GM18499 (cell line): Measurements from ENCODE around the gene PRRT2.
"Not testable (repeated sequence)": the region's sequence is repeated elsewhere in the genome, so short reads cannot be mapped to it uniquely, and the experiment has no call there.

Source experiments
- ATAC-seq: cut with Tn5 transposase; IDR thresholded peaks from one replicate; pipeline ENCODE4 v1.9.1; 2021; ENCODE audit warnings: moderate number of reproducible peaks; ENCODE audit not compliant: insufficient read depth, unreplicated experiment

PRRT2 gene

GRCh38 chr16:29825145-29826044 lies 13.4 kb downstream of the PRRT2 start:
- no peak for ATAC-seq

GRCh38 chr16:29826342-29826695 lies 14.3 kb downstream of the PRRT2 start:
- no peak for ATAC-seq

DNA sequence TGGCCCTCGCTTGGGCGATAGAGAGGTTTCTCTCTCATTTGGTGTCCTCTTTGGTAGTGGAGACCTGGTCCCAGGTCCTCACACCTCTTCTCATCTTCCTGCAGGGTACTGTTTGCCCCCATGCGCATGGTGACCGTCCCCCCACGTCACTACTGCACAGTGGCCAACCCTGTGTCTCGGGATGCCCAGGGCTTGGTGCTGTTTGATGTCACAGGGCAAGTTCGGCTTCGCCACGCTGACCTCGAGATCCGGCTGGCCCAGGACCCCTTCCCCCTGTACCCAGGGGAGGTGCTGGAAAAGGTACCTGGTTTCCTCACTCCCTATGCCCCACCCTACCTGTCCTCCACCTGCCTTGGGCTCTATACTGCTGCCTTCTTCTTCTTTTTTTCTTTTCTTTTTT lies 18.8 kb downstream of the PRRT2 start:
- no peak for ATAC-seq

DNA sequence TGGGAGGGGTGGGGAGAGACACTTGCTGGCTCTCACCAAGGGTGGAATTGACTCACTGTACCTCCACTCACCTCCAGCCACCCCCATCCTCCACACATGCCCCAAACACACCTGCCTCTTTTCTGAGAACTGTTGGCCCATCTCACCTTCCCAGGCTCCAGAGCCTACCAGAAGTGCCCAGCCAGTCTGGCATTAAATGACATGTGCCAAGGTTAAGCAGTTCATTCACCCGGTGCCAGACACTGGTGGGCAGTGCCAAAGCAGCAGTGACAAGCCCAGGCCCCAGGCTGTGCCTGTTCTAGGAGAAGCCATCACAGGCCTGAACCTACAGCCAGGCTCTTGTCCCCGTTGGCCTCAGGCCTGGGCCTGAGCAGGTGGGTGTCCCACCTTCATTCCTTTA lies 19.5 kb downstream of the PRRT2 start:
- ATAC-seq, result no peak

DNA sequence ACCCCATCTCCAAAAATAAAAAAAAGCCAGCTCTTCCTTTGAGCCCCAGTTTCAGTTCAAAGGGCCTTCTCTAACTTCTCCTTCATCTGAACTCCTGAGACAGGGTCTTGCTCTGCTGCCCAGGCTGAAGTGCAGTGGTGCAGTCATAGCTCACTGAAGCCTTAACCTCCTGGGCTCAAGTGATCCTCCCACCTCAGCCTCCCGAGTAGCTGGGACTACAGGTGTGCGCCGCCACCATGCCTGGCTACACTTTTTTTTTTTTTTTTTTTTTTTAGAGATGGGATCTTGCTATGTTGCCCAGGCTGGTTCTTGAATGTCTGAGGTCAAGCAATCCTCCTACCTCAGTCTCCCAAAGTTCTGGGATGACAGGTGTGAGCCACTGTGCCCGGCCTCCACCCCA lies 21.2 kb downstream of the PRRT2 start:
- not testable (repeated sequence) for ATAC-seq

DNA sequence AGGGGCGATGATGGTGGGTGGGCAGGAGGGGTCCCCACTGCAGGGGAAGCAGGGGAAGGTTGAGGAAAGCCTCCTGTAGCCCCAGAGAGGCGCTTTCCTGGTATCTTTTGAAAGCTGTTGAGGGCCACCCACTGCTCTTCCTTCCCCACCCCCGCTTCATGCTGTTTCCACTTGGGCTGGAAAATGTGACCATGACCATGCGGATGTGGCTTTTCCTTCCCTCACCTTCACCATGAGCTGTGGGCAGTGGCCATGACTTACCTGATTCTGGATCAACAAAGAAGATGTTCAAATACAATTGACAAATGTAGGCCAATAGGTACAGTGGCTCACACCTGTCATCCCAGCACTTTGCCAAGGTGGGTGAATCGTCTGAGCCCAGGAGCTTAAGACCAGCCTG lies 22.1 kb downstream of the PRRT2 start:
- ATAC-seq, result no peak

GRCh38 chr16:29835926-29836325 lies 23.9 kb downstream of the PRRT2 start:
- no peak for ATAC-seq

GRCh38 chr16:29836623-29837022 lies 24.6 kb downstream of the PRRT2 start:
- ATAC-seq, result no peak

DNA sequence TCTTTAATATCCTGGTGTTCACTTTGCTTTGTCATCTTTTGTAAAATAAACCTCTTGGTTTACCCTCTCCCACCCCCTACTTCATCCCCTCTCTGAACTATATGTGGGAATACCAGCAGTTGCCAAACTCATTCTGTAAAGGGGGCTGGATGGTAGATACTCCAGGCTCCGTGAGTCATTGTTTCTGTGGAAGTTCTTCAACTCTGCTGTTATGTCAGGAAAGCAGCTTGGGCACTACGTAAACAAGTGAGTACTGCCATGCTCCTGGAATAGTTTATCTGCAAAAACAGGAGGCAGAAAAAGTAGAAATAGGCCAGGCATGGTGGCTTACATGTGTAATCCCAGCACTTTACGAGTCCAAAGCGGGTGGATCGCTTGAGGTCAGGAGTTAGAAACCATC lies 25.8 kb downstream of the PRRT2 start:
- ATAC-seq, result no peak

DNA sequence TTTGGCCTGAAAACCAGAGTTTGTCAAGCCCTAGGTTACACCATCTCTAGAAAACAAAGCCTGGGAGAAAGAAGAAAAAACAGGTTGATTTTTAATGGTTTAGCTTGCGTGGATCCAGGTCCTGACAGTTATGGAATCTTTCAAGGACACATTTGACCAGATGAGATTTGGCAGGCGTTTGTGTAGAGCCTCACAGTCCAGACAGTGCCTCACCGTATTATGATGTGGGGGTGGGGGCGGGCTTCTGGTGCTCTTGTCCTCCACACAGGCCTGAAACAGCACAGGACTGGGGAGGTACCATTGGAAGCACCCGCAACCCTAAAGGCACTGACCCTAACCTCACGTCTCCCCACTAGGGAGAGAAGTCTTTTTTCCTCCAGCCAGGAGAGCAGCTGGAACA lies 27.8 kb downstream of the PRRT2 start:
- no peak for ATAC-seq

GRCh38 chr16:29840240-29840639 lies 28.2 kb downstream of the PRRT2 start:
- no peak for ATAC-seq

GRCh38 chr16:29841631-29842030 lies 29.6 kb downstream of the PRRT2 start:
- no peak for ATAC-seq

- no peak for ATAC-seq
Measured at GRCh38 chr16:29842732-29843346, 30.8 kb downstream of the PRRT2 start.

GRCh38 chr16:29843931-29844330 lies 31.9 kb downstream of the PRRT2 start:
- no peak for ATAC-seq

GRCh38 chr16:29844575-29845331 lies 32.8 kb downstream of the PRRT2 start:
- ATAC-seq, result no peak

- no peak for ATAC-seq
Measured at GRCh38 chr16:29845656-29846055, 33.7 kb downstream of the PRRT2 start.

GRCh38 chr16:29848420-29849297 lies 36.7 kb downstream of the PRRT2 start:
- no peak for ATAC-seq

DNA sequence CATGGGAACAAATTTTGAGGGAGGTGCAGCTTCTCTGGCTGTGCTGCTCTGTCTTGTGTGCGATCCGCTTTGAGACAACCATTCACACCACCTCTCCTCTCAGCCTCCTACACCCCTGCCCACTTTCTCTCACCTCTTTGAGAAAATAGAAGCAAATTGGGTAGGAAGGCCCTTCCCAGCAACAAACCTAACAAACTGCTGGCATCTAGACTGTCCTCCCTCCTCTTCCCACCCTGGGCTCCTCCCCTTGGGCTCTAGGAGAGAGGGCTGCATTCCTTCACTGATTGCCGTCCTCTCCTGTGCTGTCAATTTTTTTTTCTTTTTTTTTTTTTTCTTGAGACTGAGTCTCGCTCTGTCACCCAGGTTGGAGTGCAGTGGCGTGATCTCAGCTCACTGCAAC lies 37.5 kb downstream of the PRRT2 start:
- no peak for ATAC-seq

DNA sequence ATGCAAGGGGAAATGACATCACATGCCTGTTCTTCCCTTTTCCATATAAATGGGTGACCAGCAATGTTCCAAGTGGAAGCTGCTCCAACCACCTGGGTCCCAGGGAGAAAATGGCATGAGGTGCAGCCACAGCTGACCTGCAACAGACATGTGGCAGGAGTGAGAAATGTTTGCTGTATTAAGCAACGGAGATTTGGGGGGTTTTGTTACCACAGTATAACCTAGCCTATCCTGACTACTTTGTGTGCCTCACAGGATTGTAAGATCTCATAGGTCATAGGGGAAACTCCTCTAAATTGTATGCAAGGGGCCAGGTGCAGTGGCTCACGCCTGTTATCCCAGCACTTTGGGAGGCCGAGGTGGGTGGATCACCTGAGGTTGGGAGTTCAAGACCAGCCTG lies 39.0 kb downstream of the PRRT2 start:
- ATAC-seq, result no peak

GRCh38 chr16:29852654-29853053 lies 40.7 kb downstream of the PRRT2 start:
- ATAC-seq, result no peak
